T-helper 17 cell (primary cell): ENCODE measurements around the gene SPDYE2. TPM values are rescaled to one million over a fixed set of nuclear protein-coding genes. Genes with fewer than 3 reads are reported as not detected.
"Not testable (repeated sequence)": the region's sequence is repeated elsewhere in the genome, so short reads cannot be mapped to it uniquely, and the experiment has no call there.

ENCODE experiments used
- ATAC-seq: fragments of 150-1000 bp; cut with Tn5 transposase; 2 replicates; pipeline ENCODE4 v1.10.0; 2021; ENCODE audit warnings: mild to moderate bottlenecking, moderate library complexity
- DNase-seq, 3 donors: peaks; one replicate each; pipeline versions ENCODE4 v3.0.0 to v3.0.0-alpha.2; 2020 to 2021
- H3K9me3 ChIP-seq: one replicate; pipeline ENCODE4 v1.7.0; 2013; ENCODE audit warnings: low read length, mild to moderate bottlenecking; ENCODE audit not compliant: control insufficient read depth, poor library complexity, severe bottlenecking
- H3K27ac Mint-ChIP-seq: one replicate; pipeline ENCODE4 v1.8.0; 2022; ENCODE audit warnings: mild to moderate bottlenecking, moderate library complexity, mixed read lengths
- H3K27me3 Mint-ChIP-seq: one replicate; pipeline ENCODE4 v1.8.0; 2022; ENCODE audit warnings: mixed read lengths
- H3K36me3 Mint-ChIP-seq: one replicate; pipeline ENCODE4 v1.8.0; 2022; ENCODE audit warnings: low read depth, mixed read lengths
- H3K4me1 Mint-ChIP-seq: one replicate; pipeline ENCODE4 v1.8.0; 2022; ENCODE audit warnings: mild to moderate bottlenecking, mixed read lengths
- H3K4me3 Mint-ChIP-seq: one replicate; pipeline ENCODE4 v1.8.0; 2022; ENCODE audit warnings: mild to moderate bottlenecking, moderate library complexity, mixed read lengths
- total RNA-seq, 4 donors: library from RNA in 2 of 4; stranded (reverse) in 2 of 4; gene quantifications; one replicate each; pipeline ENCODE4 v1.2.3 and lab custom pipeline; 2022 to 2026

Gene SPDYE2
- total RNA-seq, 2 donors from 2014 or later: 0.21 to 0.55 TPM

- not testable (repeated sequence) for DNase-seq, H3K36me3 Mint-ChIP-seq, H3K4me1 Mint-ChIP-seq, H3K27ac Mint-ChIP-seq, ATAC-seq, H3K4me3 Mint-ChIP-seq, H3K27me3 Mint-ChIP-seq, H3K9me3 ChIP-seq
Measured at GRCh38 chr7:102524803-102525202, 26.2 kb upstream of the SPDYE2 start.

- not testable (repeated sequence) for H3K4me1 Mint-ChIP-seq, H3K4me3 Mint-ChIP-seq, H3K9me3 ChIP-seq, H3K36me3 Mint-ChIP-seq, ATAC-seq, DNase-seq, H3K27me3 Mint-ChIP-seq, H3K27ac Mint-ChIP-seq
Measured at GRCh38 chr7:102527182-102527581, 23.8 kb upstream of the SPDYE2 start.

- not testable (repeated sequence) for H3K4me1 Mint-ChIP-seq, H3K36me3 Mint-ChIP-seq, H3K4me3 Mint-ChIP-seq, DNase-seq, ATAC-seq, H3K27ac Mint-ChIP-seq, H3K9me3 ChIP-seq, H3K27me3 Mint-ChIP-seq
Measured at GRCh38 chr7:102527822-102528793, 22.9 kb upstream of the SPDYE2 start.

- DNase-seq: not testable (repeated sequence)
Measured at GRCh38 chr7:102531583-102531982, 19.4 kb upstream of the SPDYE2 start.

GRCh38 chr7:102532127-102532526 lies 18.9 kb upstream of the SPDYE2 start:
- not testable (repeated sequence) for H3K27ac Mint-ChIP-seq, H3K4me1 Mint-ChIP-seq, H3K4me3 Mint-ChIP-seq

More at GRCh38 chr7:102531583-102531982, 19.4 kb upstream of the SPDYE2 start:
- not testable (repeated sequence) for ATAC-seq, H3K27ac Mint-ChIP-seq, H3K27me3 Mint-ChIP-seq, H3K4me1 Mint-ChIP-seq, H3K36me3 Mint-ChIP-seq, H3K4me3 Mint-ChIP-seq, H3K9me3 ChIP-seq

GRCh38 chr7:102535062-102535615 lies 15.9 kb upstream of the SPDYE2 start:
- not testable (repeated sequence) for H3K4me1 Mint-ChIP-seq, H3K27ac Mint-ChIP-seq

More at GRCh38 chr7:102532127-102532526, 18.9 kb upstream of the SPDYE2 start:
- not testable (repeated sequence) for H3K27me3 Mint-ChIP-seq, DNase-seq, H3K36me3 Mint-ChIP-seq, H3K9me3 ChIP-seq, ATAC-seq

GRCh38 chr7:102540604-102541003 lies 10.4 kb upstream of the SPDYE2 start:
- H3K36me3 Mint-ChIP-seq, H3K4me1 Mint-ChIP-seq, H3K4me3 Mint-ChIP-seq, H3K27me3 Mint-ChIP-seq, ATAC-seq, H3K9me3 ChIP-seq, H3K27ac Mint-ChIP-seq, DNase-seq: not testable (repeated sequence)

More at GRCh38 chr7:102535062-102535615, 15.9 kb upstream of the SPDYE2 start:
- not testable (repeated sequence) for H3K4me3 Mint-ChIP-seq, H3K9me3 ChIP-seq, DNase-seq, H3K36me3 Mint-ChIP-seq, H3K27me3 Mint-ChIP-seq, ATAC-seq

- not testable (repeated sequence) for H3K4me3 Mint-ChIP-seq, H3K27ac Mint-ChIP-seq, H3K9me3 ChIP-seq, ATAC-seq, H3K4me1 Mint-ChIP-seq, H3K27me3 Mint-ChIP-seq, DNase-seq, H3K36me3 Mint-ChIP-seq
Measured at GRCh38 chr7:102542083-102542482, 8.9 kb upstream of the SPDYE2 start.

- not testable (repeated sequence) for H3K27me3 Mint-ChIP-seq, H3K4me1 Mint-ChIP-seq, DNase-seq, H3K36me3 Mint-ChIP-seq, H3K9me3 ChIP-seq, ATAC-seq, H3K27ac Mint-ChIP-seq, H3K4me3 Mint-ChIP-seq
Measured at GRCh38 chr7:102542771-102543170, 8.3 kb upstream of the SPDYE2 start.

GRCh38 chr7:102543596-102543995 lies 7.4 kb upstream of the SPDYE2 start, which contains the start of gene UPK3BL2:
UPK3BL2 (minus strand) TSS chr7:102543696; CDS start chr7:102543636, 60 bp downstream.
- H3K27ac Mint-ChIP-seq, DNase-seq, H3K4me1 Mint-ChIP-seq, H3K27me3 Mint-ChIP-seq, H3K4me3 Mint-ChIP-seq, H3K9me3 ChIP-seq, H3K36me3 Mint-ChIP-seq, ATAC-seq: not testable (repeated sequence)

- not testable (repeated sequence) for ATAC-seq, H3K4me1 Mint-ChIP-seq, H3K4me3 Mint-ChIP-seq, H3K27me3 Mint-ChIP-seq, DNase-seq, H3K36me3 Mint-ChIP-seq, H3K27ac Mint-ChIP-seq, H3K9me3 ChIP-seq
Measured at GRCh38 chr7:102544372-102544771, 6.7 kb upstream of the SPDYE2 start.

- not testable (repeated sequence) for H3K4me1 Mint-ChIP-seq, ATAC-seq, H3K36me3 Mint-ChIP-seq, H3K4me3 Mint-ChIP-seq, H3K27ac Mint-ChIP-seq, H3K27me3 Mint-ChIP-seq, DNase-seq, H3K9me3 ChIP-seq
Measured at GRCh38 chr7:102545288-102545687, 5.7 kb upstream of the SPDYE2 start.

- not testable (repeated sequence) for H3K27me3 Mint-ChIP-seq, ATAC-seq, DNase-seq, H3K4me1 Mint-ChIP-seq, H3K9me3 ChIP-seq, H3K36me3 Mint-ChIP-seq, H3K4me3 Mint-ChIP-seq, H3K27ac Mint-ChIP-seq
Measured at GRCh38 chr7:102546353-102546752, 4.7 kb upstream of the SPDYE2 start.
